Ecto neural progenitor cell (in vitro differentiated cells): ENCODE measurements around the gene URI1.

ENCODE experiments used
- DNase-seq: peaks from one replicate; pipeline ENCODE4 v3.0.0-alpha.2; 2018; ENCODE audit warnings: low spot score

Gene URI1

GRCh38 chr19:29971002-29971401, 29.0 kb downstream of the URI1 start:
- no peak for DNase-seq

- no peak for DNase-seq
Measured at GRCh38 chr19:29971648-29972047, 29.6 kb downstream of the URI1 start.

GRCh38 chr19:29974701-29975100, 32.7 kb downstream of the URI1 start:
- no peak for DNase-seq

- DNase-seq = no peak
Measured at GRCh38 chr19:29976151-29976943, 34.3 kb downstream of the URI1 start.

GRCh38 chr19:29978080-29978479, 36.0 kb downstream of the URI1 start:
- DNase-seq = no peak

- no peak for DNase-seq
Measured at GRCh38 chr19:29983568-29983967, 41.5 kb downstream of the URI1 start.

- DNase-seq = no peak
Measured at GRCh38 chr19:29985196-29985595, 43.2 kb downstream of the URI1 start.

GRCh38 chr19:29988351-29988750, 46.3 kb downstream of the URI1 start:
- no peak for DNase-seq

- no peak for DNase-seq
Measured at GRCh38 chr19:29992233-29992867, 50.3 kb downstream of the URI1 start.

GRCh38 chr19:29999490-29999889, 57.5 kb downstream of the URI1 start:
- DNase-seq = no peak

- no peak for DNase-seq
Measured at GRCh38 chr19:30000862-30001261, 58.8 kb downstream of the URI1 start.

- no peak for DNase-seq
Measured at GRCh38 chr19:30001301-30001700, 59.3 kb downstream of the URI1 start.

- no peak for DNase-seq
Measured at GRCh38 chr19:30001791-30002190, 59.8 kb downstream of the URI1 start.

- DNase-seq = no peak
Measured at GRCh38 chr19:30003866-30004265, 61.8 kb downstream of the URI1 start.

- no peak for DNase-seq
Measured at GRCh38 chr19:30004403-30004802, 62.4 kb downstream of the URI1 start.

- no peak for DNase-seq
Measured at GRCh38 chr19:30006207-30006606, 64.2 kb downstream of the URI1 start.

- DNase-seq = no peak
Measured at GRCh38 chr19:30008169-30008568, 66.1 kb downstream of the URI1 start.

- DNase-seq = no peak
Measured at GRCh38 chr19:30009013-30009412, 67.0 kb downstream of the URI1 start.

- DNase-seq = no peak
Measured at GRCh38 chr19:30011051-30011578, 69.1 kb downstream of the URI1 start.

- no peak for DNase-seq
Measured at GRCh38 chr19:30014770-30015169, 72.7 kb downstream of the URI1 start.

- no peak for DNase-seq
Measured at GRCh38 chr19:30017172-30017571, 75.1 kb downstream of the URI1 start.

GRCh38 chr19:30020189-30020588, 78.2 kb downstream of the URI1 start:
- DNase-seq = no peak

- no peak for DNase-seq
Measured at GRCh38 chr19:30022659-30023058, 80.6 kb downstream of the URI1 start.

GRCh38 chr19:30023330-30023729, 81.3 kb downstream of the URI1 start:
- DNase-seq = no peak
